GM12891 (cell line): ENCODE data around the gene PEMT.

Source experiments
- DNase-seq: peaks from one replicate; pipeline ENCODE4 v3.0.0; 2011; ENCODE audit warnings: low spot score; ENCODE audit not compliant: insufficient read length
- FAIRE-seq: peaks from 2 replicates; lab custom pipeline; 2011; peaks lifted over from hg19 to GRCh38; lab: Jason Lieb, UNC
- PAX5 ChIP-seq: IDR thresholded peaks from 2 replicates; pipeline ENCODE4 v1.6.1; 2011; ENCODE audit warnings: low read length, moderate library complexity, mild to moderate bottlenecking; ENCODE audit not compliant: insufficient read depth, severe bottlenecking
- POLR2A ChIP-seq: IDR thresholded peaks from 2 replicates; pipeline ENCODE4 v1.6.1; 2011; ENCODE audit warnings: low read depth, low read length, control low read depth
- POLR2AphosphoS5 ChIP-seq: IDR thresholded peaks from 2 replicates; pipeline ENCODE4 v1.6.1; 2011; ENCODE audit warnings: low read depth, low read length, control low read depth
- POU2F2 ChIP-seq: IDR thresholded peaks from 2 replicates; pipeline ENCODE4 v1.6.1; 2011; ENCODE audit warnings: low read depth, mild to moderate bottlenecking, control low read depth, low read length, moderate library complexity
- SPI1 ChIP-seq: IDR thresholded peaks from 2 replicates; pipeline ENCODE4 v1.6.1; 2011; ENCODE audit warnings: low read depth, low read length, control low read depth
- TAF1 ChIP-seq: IDR thresholded peaks from 2 replicates; pipeline ENCODE4 v1.6.1; 2011; ENCODE audit warnings: low read depth, low read length, control low read depth

The PEMT gene

GRCh38 chr17:17525311-17525710 lies 66.2 kb downstream of the PEMT start:
- DNase-seq (no peak), FAIRE-seq (no peak)
- no peak for TF ChIP-seq POLR2AphosphoS5
- no peak for TF ChIP-seq TAF1
- TF ChIP-seq POLR2A, result no peak
- no peak for TF ChIP-seq PAX5
- TF ChIP-seq POU2F2, result no peak
- TF ChIP-seq SPI1, result no peak

- no peak for TF ChIP-seq PAX5
- no peak for TF ChIP-seq TAF1
- no peak for TF ChIP-seq SPI1
- TF ChIP-seq POLR2A, result no peak
- TF ChIP-seq POLR2AphosphoS5, result no peak
- no peak for TF ChIP-seq POU2F2
- no peak for DNase-seq
- FAIRE-seq, result no peak
These were observed 67.6 kb downstream of the PEMT start for GRCh38 chr17:17523731-17524490.

GRCh38 chr17:17523001-17523730 lies 68.3 kb downstream of the PEMT start:
- TF ChIP-seq POLR2A (no peak), SPI1 (no peak), POU2F2 (no peak), POLR2AphosphoS5 (no peak), TAF1 (no peak), PAX5 (no peak)
- DNase-seq (no peak), FAIRE-seq (no peak)

DNA sequence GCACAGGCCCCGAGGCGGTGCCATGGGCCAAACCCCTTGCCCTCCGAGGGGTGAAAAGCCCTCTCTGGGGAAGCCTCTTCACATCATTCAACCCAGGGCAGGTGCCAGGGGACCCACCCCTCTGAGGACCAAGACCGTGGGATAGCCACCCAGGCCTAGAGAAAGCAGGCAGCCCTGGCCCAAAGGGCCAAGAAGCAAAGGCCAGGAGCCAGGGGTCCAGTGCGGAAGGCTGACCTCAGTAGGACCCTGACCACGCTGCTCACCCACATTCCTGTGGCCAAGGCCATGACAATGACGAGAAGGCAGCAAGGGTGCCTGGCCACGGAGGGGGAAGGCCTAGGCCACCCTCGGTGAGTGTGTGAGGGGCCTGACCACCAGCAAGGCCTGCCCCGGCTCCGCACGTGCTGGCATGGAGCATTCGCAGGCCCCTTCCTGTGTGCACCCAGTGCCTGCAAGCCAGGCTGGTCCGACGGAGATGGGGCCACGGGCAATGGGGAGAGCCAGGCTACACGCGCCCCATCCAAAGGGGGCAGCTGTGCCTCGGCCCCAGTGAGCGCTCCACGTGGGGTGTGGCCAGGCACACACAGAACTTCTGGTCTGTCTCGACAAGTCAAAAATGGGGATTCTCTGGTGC lies 70.8 kb downstream of the PEMT start:
- TF ChIP-seq SPI1, result no peak
- TF ChIP-seq POLR2A, result no peak
- no peak for TF ChIP-seq PAX5
- no peak for TF ChIP-seq POLR2AphosphoS5
- TF ChIP-seq TAF1, result no peak
- no peak for TF ChIP-seq POU2F2
- FAIRE-seq (no peak), DNase-seq (no peak)

DNA sequence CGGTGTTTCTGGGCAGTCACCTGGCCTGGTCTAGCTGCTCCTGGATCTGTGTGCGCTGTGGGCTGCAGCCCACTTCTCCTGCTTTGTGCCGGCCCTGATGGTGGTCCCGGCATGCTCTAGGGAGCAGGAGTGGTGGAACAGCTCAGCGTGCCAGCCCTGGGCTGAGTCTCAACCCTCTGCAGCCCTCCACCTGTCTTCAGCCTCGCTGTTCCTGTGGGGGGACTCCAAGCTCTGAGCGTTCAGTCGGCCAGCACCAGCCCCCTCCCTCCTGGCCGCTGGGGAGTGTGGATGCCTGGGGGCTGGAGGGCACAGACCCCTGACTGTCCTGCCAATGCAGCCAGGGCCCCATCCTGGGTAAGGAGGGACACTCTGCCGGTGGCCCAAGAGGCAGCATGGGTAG lies 71.6 kb downstream of the PEMT start:
- TF ChIP-seq POU2F2 (no peak), POLR2A (no peak), PAX5 (no peak), POLR2AphosphoS5 (no peak), SPI1 (no peak), TAF1 (no peak)
- DNase-seq (no peak), FAIRE-seq (no peak)

DNA sequence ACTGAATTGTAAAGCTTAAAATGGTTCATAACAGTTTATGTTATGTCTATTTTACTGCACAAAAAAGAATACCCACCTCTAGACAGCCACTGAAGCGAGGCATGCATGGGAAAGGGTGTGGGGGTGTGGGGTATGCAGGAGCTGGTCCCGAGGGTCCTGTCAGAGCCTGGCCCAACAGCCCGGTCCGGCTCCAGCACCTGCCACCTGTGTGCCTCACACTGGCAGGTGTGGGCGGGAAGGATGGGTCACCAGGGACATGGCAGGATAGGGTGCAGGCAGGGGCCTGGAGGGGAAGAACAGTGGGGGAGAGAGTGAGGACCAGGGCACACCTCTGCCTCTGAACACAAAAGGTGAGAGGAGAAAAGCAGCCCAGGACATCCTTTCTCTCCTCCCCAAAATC lies 72.6 kb downstream of the PEMT start:
- DNase-seq, result no peak
- FAIRE-seq, result no peak
- TF ChIP-seq POU2F2, result no peak
- no peak for TF ChIP-seq POLR2A
- no peak for TF ChIP-seq POLR2AphosphoS5
- TF ChIP-seq PAX5, result no peak
- TF ChIP-seq SPI1, result no peak
- no peak for TF ChIP-seq TAF1

GRCh38 chr17:17518014-17518413 lies 73.5 kb downstream of the PEMT start:
- DNase-seq (no peak), FAIRE-seq (no peak)
- TF ChIP-seq POLR2AphosphoS5 (no peak), POU2F2 (no peak), POLR2A (no peak), SPI1 (no peak)

- TF ChIP-seq TAF1 (no peak), POLR2AphosphoS5 (no peak), POLR2A (no peak), POU2F2 (no peak), SPI1 (no peak)
- no peak for DNase-seq
- no peak for FAIRE-seq
These were observed 74.4 kb downstream of the PEMT start for GRCh38 chr17:17516941-17517720.
